ENCODE data around the gene MYO5A.

The MYO5A gene

GRCh38 chr15:52317688-52318087 lies 211.0 kb downstream of the MYO5A start:
- no peak overlapping the region for H3K27ac ChIP-seq
- TF ChIP-seq ZFX (IDR thresholded peaks at IDR 0.05; ENCODE audit: borderline replicate concordance), result no peak
- TF ChIP-seq CTCF (IDR thresholded peaks at IDR 0.05), result no peak

GRCh38 chr15:52317022-52317421 lies 211.7 kb downstream of the MYO5A start:
- H3K27ac ChIP-seq, result no peak overlapping the region
- TF ChIP-seq ZFX (IDR thresholded peaks at IDR 0.05; ENCODE audit: borderline replicate concordance), result no peak
- TF ChIP-seq CTCF (IDR thresholded peaks at IDR 0.05), result no peak

- no peak for TF ChIP-seq ZFX (IDR thresholded peaks at IDR 0.05; ENCODE audit: borderline replicate concordance)
- no peak for TF ChIP-seq CTCF (IDR thresholded peaks at IDR 0.05)
- no peak overlapping the region for H3K27ac ChIP-seq
Measured at GRCh38 chr15:52309154-52309548, 219.5 kb downstream of the MYO5A start.

GRCh38 chr15:52308446-52309153 lies 220.1 kb downstream of the MYO5A start:
- no peak for TF ChIP-seq ZFX (IDR thresholded peaks at IDR 0.05; ENCODE audit: borderline replicate concordance)
- TF ChIP-seq CTCF (IDR thresholded peaks at IDR 0.05), result no peak
- no peak overlapping the region for H3K27ac ChIP-seq

GRCh38 chr15:52307847-52308246 lies 220.8 kb downstream of the MYO5A start:
- H3K27ac ChIP-seq, result no peak overlapping the region
- TF ChIP-seq CTCF (IDR thresholded peaks at IDR 0.05), result no peak
- no peak for TF ChIP-seq ZFX (IDR thresholded peaks at IDR 0.05; ENCODE audit: borderline replicate concordance)

- TF ChIP-seq CTCF (IDR thresholded peaks at IDR 0.05), result no peak
- TF ChIP-seq ZFX (IDR thresholded peaks at IDR 0.05; ENCODE audit: borderline replicate concordance), result no peak
Measured at GRCh38 chr15:52306270-52306669, 222.4 kb downstream of the MYO5A start.

GRCh38 chr15:52303093-52303772 lies 225.4 kb downstream of the MYO5A start:
- H3K27ac ChIP-seq, result no peak overlapping the region
- no peak for TF ChIP-seq ZFX (IDR thresholded peaks at IDR 0.05; ENCODE audit: borderline replicate concordance)
- no peak for TF ChIP-seq CTCF (IDR thresholded peaks at IDR 0.05)

More at GRCh38 chr15:52306270-52306669, 222.4 kb downstream of the MYO5A start:
- no peak overlapping the region for H3K27ac ChIP-seq
